ENCODE data around the gene CDC7.

DNA sequence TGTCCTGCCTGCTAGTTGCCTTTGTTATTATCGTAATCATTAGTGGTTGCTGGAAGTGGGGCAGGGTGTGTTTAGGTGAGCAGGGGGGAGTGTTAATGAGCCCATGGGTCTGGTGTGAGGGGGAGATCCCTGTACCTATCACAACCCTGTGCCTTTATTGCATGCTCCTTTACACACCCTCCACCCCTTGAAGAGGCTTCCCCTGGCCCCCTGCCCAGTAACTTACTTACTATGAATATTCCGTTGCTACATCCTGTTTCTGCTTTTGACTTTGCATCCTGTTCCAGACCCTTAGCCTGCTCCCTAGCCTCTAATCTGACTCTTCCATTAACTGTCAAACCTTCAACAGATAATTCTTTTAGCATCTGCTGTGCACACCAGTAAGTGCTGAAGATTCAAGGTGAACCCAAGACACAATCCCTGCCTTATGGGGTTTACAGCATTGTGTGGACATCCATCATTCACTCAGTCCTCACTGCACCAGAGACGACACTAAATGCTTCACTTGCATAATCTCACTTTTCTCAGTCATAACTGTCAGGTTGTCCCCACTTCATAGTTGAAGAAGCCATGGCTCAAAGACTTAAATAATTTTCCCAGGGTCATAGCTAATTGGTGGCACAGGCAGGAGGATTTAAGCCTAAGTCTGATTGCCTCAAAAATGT lies 47.9 kb downstream of the CDC7 start:
- TF ChIP-seq, protein P1, sequence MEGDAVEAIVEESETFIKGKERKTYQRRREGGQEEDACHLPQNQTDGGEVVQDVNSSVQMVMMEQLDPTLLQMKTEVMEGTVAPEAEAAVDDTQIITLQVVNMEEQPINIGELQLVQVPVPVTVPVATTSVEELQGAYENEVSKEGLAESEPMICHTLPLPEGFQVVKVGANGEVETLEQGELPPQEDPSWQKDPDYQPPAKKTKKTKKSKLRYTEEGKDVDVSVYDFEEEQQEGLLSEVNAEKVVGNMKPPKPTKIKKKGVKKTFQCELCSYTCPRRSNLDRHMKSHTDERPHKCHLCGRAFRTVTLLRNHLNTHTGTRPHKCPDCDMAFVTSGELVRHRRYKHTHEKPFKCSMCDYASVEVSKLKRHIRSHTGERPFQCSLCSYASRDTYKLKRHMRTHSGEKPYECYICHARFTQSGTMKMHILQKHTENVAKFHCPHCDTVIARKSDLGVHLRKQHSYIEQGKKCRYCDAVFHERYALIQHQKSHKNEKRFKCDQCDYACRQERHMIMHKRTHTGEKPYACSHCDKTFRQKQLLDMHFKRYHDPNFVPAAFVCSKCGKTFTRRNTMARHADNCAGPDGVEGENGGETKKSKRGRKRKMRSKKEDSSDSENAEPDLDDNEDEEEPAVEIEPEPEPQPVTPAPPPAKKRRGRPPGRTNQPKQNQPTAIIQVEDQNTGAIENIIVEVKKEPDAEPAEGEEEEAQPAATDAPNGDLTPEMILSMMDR (conservative IDR thresholded peaks at IDR 0.05; ENCODE audit: low read depth in 2 of 2) = no peak
- TF ChIP-seq POLR2AphosphoS5 (IDR thresholded peaks at IDR 0.05; ENCODE audit: low read depth) = no peak
- TF ChIP-seq, protein P2, sequence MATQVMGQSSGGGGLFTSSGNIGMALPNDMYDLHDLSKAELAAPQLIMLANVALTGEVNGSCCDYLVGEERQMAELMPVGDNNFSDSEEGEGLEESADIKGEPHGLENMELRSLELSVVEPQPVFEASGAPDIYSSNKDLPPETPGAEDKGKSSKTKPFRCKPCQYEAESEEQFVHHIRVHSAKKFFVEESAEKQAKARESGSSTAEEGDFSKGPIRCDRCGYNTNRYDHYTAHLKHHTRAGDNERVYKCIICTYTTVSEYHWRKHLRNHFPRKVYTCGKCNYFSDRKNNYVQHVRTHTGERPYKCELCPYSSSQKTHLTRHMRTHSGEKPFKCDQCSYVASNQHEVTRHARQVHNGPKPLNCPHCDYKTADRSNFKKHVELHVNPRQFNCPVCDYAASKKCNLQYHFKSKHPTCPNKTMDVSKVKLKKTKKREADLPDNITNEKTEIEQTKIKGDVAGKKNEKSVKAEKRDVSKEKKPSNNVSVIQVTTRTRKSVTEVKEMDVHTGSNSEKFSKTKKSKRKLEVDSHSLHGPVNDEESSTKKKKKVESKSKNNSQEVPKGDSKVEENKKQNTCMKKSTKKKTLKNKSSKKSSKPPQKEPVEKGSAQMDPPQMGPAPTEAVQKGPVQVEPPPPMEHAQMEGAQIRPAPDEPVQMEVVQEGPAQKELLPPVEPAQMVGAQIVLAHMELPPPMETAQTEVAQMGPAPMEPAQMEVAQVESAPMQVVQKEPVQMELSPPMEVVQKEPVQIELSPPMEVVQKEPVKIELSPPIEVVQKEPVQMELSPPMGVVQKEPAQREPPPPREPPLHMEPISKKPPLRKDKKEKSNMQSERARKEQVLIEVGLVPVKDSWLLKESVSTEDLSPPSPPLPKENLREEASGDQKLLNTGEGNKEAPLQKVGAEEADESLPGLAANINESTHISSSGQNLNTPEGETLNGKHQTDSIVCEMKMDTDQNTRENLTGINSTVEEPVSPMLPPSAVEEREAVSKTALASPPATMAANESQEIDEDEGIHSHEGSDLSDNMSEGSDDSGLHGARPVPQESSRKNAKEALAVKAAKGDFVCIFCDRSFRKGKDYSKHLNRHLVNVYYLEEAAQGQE (IDR thresholded peaks at IDR 0.05; ENCODE audit: unreplicated experiment) = no peak
- no peak for TF ChIP-seq CREB1 (CRISPR knock-in tag; IDR thresholded peaks at IDR 0.05; ENCODE audit: low read depth)
